ENCODE results near the gene QRICH1.

The QRICH1 gene

GRCh38 chr3:49134471-49135265, 40.8 kb upstream of the QRICH1 start:
- Histone ChIP-seq H3K9me3 (ENCODE audit: insufficient read depth, low read depth, low read length) (peaks cover 2% of the 10 kb centered on the region), H3K36me3 (ENCODE audit: control insufficient read depth in 1 of 2, insufficient read depth in 2 of 2, low read length in 2 of 2) (peaks cover 13 to 18% of the 10 kb centered on the region in 2 experiments), H2BK5ac (ENCODE audit: low read depth, low read length, poor library complexity) (no peak overlapping the region), H2BK12ac (ENCODE audit: low read length) (peak overlapping the region; percentile 15), H2BK120ac (ENCODE audit: insufficient read depth, low read length, poor library complexity) (peak overlapping the region; percentile 18), H4K91ac (ENCODE audit: low read depth, low read length) (peak overlapping the region; percentile 32), H3K4me3 (ENCODE audit: low read depth, low read length) (no peak overlapping the region), H3K79me2 (ENCODE audit: control insufficient read depth, insufficient read depth, low read length, poor library complexity) (peaks cover 11% of the 10 kb centered on the region), H3K4me2 (ENCODE audit: low read length) (no peak overlapping the region), H2AK5ac (ENCODE audit: low read length) (peak overlapping the region; percentile 44), H4K8ac (ENCODE audit: low read depth, low read length) (no peak overlapping the region), H3K23ac (ENCODE audit: low read length) (no peak overlapping the region), H3K14ac (ENCODE audit: low read length) (no peak overlapping the region), H3K27ac (ENCODE audit: low read depth, low read length) (no peak overlapping the region), H4K12ac (ENCODE audit: low read depth, low read length) (no peak overlapping the region), H3K18ac (ENCODE audit: low read length) (no peak overlapping the region), H3K4ac (ENCODE audit: low read depth, low read length) (no peak overlapping the region), H3K27me3 (ENCODE audit: insufficient read depth, low read length) (no peaks in the 10 kb centered on the region), H3K9ac (ENCODE audit: low read length) (no peak overlapping the region), H2AFZ (ENCODE audit: insufficient read depth, low read length, poor library complexity) (no peak overlapping the region), H3K79me1 (ENCODE audit: low read length) (peaks cover 15% of the 10 kb centered on the region), H3K4me1 (ENCODE audit: control insufficient read depth in 1 of 2, insufficient read depth in 2 of 2, low read length in 2 of 2) (peaks cover 10 to 18% of the 10 kb centered on the region in 2 experiments)
- WGBS (ENCODE audit: extremely low coverage, insufficient coverage, insufficient read length) = no CpG with 5 or more reads among the region's 3 CpGs
- DNase-seq = no peak

GRCh38 chr3:49133226-49133951, 39.5 kb upstream of the QRICH1 start:
- peak overlapping the region; percentile 74 for H3K9ac ChIP-seq (ENCODE audit: low read length)
- peak overlapping the region; percentile 95 for H2BK12ac ChIP-seq (ENCODE audit: low read length)
- peak overlapping the region; percentile 88 for H2AFZ ChIP-seq (ENCODE audit: insufficient read depth, low read length, poor library complexity)
- H4K8ac ChIP-seq (ENCODE audit: low read depth, low read length) = peak overlapping the region; percentile 97
- H3K18ac ChIP-seq (ENCODE audit: low read length) = peak overlapping the region; percentile 95
- H4K12ac ChIP-seq (ENCODE audit: low read depth, low read length) = peak overlapping the region; percentile 94
- H3K14ac ChIP-seq (ENCODE audit: low read length) = peak overlapping the region; percentile 98
- peak overlapping the region; percentile 99 for H2BK120ac ChIP-seq (ENCODE audit: insufficient read depth, low read length, poor library complexity)
- peak overlapping the region; percentile 50 for H2AK5ac ChIP-seq (ENCODE audit: low read length)
- peak overlapping the region; percentile 99 for H4K91ac ChIP-seq (ENCODE audit: low read depth, low read length)
- H3K9me3 ChIP-seq (ENCODE audit: insufficient read depth, low read depth, low read length) = no peaks in the 10 kb centered on the region
- peaks cover 10 to 18% of the 10 kb centered on the region in 2 experiments for H3K4me1 ChIP-seq (ENCODE audit: control insufficient read depth in 1 of 2, insufficient read depth in 2 of 2, low read length in 2 of 2)
- H3K4me2 ChIP-seq (ENCODE audit: low read length) = peak overlapping the region; percentile 87
- H3K23ac ChIP-seq (ENCODE audit: low read length) = no peak overlapping the region
- H3K79me2 ChIP-seq (ENCODE audit: control insufficient read depth, insufficient read depth, low read length, poor library complexity) = peaks cover 11% of the 10 kb centered on the region
- peak overlapping the region; percentile 77 for H3K27ac ChIP-seq (ENCODE audit: low read depth, low read length)
- no peaks in the 10 kb centered on the region for H3K27me3 ChIP-seq (ENCODE audit: insufficient read depth, low read length)
- no CpG with 5 or more reads among the region's 30 CpGs for WGBS (ENCODE audit: extremely low coverage, insufficient coverage, insufficient read length)
- peaks cover 26 to 30% of the 10 kb centered on the region in 2 experiments for H3K36me3 ChIP-seq (ENCODE audit: control insufficient read depth in 1 of 2, insufficient read depth in 2 of 2, low read length in 2 of 2)
- H3K79me1 ChIP-seq (ENCODE audit: low read length) = peaks cover 15% of the 10 kb centered on the region
- DNase-seq = peak; percentile 67 to 88
- H3K4me3 ChIP-seq (ENCODE audit: low read depth, low read length) = peak overlapping the region; percentile 75
- H2BK5ac ChIP-seq (ENCODE audit: low read depth, low read length, poor library complexity) = peak overlapping the region; percentile 94
- peak overlapping the region; percentile 90 for H3K4ac ChIP-seq (ENCODE audit: low read depth, low read length)

GRCh38 chr3:49132437-49133225, 38.8 kb upstream of the QRICH1 start, which contains the start of gene LAMB2:
TSS of gene LAMB2 (minus strand) at chr3:49133050. CDS start at chr3:49132867, 183 bp downstream.
- Histone ChIP-seq H3K9me3 (ENCODE audit: insufficient read depth, low read depth, low read length) (no peaks in the 10 kb centered on the region), H4K12ac (ENCODE audit: low read depth, low read length) (peak within 1 kb of the TSS; percentile 94), H3K4me2 (ENCODE audit: low read length) (peak within 1 kb of the TSS; percentile 87), H4K8ac (ENCODE audit: low read depth, low read length) (peak within 1 kb of the TSS; percentile 97), H2BK120ac (ENCODE audit: insufficient read depth, low read length, poor library complexity) (peak within 1 kb of the TSS; percentile 99), H3K23ac (ENCODE audit: low read length) (no peak within 1 kb of the TSS), H3K27me3 (ENCODE audit: insufficient read depth, low read length) (no peaks in the 10 kb centered on the region), H3K9ac (ENCODE audit: low read length) (peak within 1 kb of the TSS; percentile 78), H2AK5ac (ENCODE audit: low read length) (peak within 1 kb of the TSS; percentile 95), H3K36me3 (ENCODE audit: control insufficient read depth in 1 of 2, insufficient read depth in 2 of 2, low read length in 2 of 2) (peaks cover 31 to 35% of the 10 kb centered on the region in 2 experiments), H3K27ac (ENCODE audit: low read depth, low read length) (peak within 1 kb of the TSS; percentile 92), H2AFZ (ENCODE audit: insufficient read depth, low read length, poor library complexity) (peak within 1 kb of the TSS; percentile 88), H2BK5ac (ENCODE audit: low read depth, low read length, poor library complexity) (peak within 1 kb of the TSS; percentile 94), H3K14ac (ENCODE audit: low read length) (peak within 1 kb of the TSS; percentile 98), H3K4me3 (ENCODE audit: low read depth, low read length) (peak within 1 kb of the TSS; percentile 75), H3K79me2 (ENCODE audit: control insufficient read depth, insufficient read depth, low read length, poor library complexity) (peaks cover 11% of the 10 kb centered on the region), H4K91ac (ENCODE audit: low read depth, low read length) (peak within 1 kb of the TSS; percentile 99), H2BK12ac (ENCODE audit: low read length) (peak within 1 kb of the TSS; percentile 95), H3K4ac (ENCODE audit: low read depth, low read length) (peak within 1 kb of the TSS; percentile 90), H3K79me1 (ENCODE audit: low read length) (peaks cover 15% of the 10 kb centered on the region), H3K4me1 (ENCODE audit: control insufficient read depth in 1 of 2, insufficient read depth in 2 of 2, low read length in 2 of 2) (peaks cover 10 to 18% of the 10 kb centered on the region in 2 experiments), H3K18ac (ENCODE audit: low read length) (peak within 1 kb of the TSS; percentile 95)
- peak; percentile 96 for DNase-seq
- no CpG with 5 or more reads among the region's 28 CpGs for WGBS (ENCODE audit: extremely low coverage, insufficient coverage, insufficient read length)

- Histone ChIP-seq H4K8ac (ENCODE audit: low read depth, low read length) (peak overlapping the region; percentile 81), H2BK120ac (ENCODE audit: insufficient read depth, low read length, poor library complexity) (peak overlapping the region; percentile 40), H3K79me2 (ENCODE audit: control insufficient read depth, insufficient read depth, low read length, poor library complexity) (peaks cover 11% of the 10 kb centered on the region), H3K14ac (ENCODE audit: low read length) (peak overlapping the region; percentile 84), H3K79me1 (ENCODE audit: low read length) (peaks cover 15% of the 10 kb centered on the region), H3K4me3 (ENCODE audit: low read depth, low read length) (peak overlapping the region; percentile 75), H2AFZ (ENCODE audit: insufficient read depth, low read length, poor library complexity) (peak overlapping the region; percentile 47), H3K27ac (ENCODE audit: low read depth, low read length) (peak overlapping the region; percentile 92), H3K36me3 (ENCODE audit: control insufficient read depth in 1 of 2, insufficient read depth in 2 of 2, low read length in 2 of 2) (peaks cover 31 to 35% of the 10 kb centered on the region in 2 experiments), H2BK12ac (ENCODE audit: low read length) (peak overlapping the region; percentile 51), H3K4ac (ENCODE audit: low read depth, low read length) (peak overlapping the region; percentile 75), H3K23ac (ENCODE audit: low read length) (no peak overlapping the region), H4K12ac (ENCODE audit: low read depth, low read length) (peak overlapping the region; percentile 44), H3K4me2 (ENCODE audit: low read length) (peak overlapping the region; percentile 87), H2AK5ac (ENCODE audit: low read length) (peak overlapping the region; percentile 95), H3K18ac (ENCODE audit: low read length) (peak overlapping the region; percentile 73), H3K27me3 (ENCODE audit: insufficient read depth, low read length) (no peaks in the 10 kb centered on the region), H2BK5ac (ENCODE audit: low read depth, low read length, poor library complexity) (peak overlapping the region; percentile 63), H3K9ac (ENCODE audit: low read length) (peak overlapping the region; percentile 55), H4K91ac (ENCODE audit: low read depth, low read length) (peak overlapping the region; percentile 84), H3K9me3 (ENCODE audit: insufficient read depth, low read depth, low read length) (no peaks in the 10 kb centered on the region), H3K4me1 (ENCODE audit: control insufficient read depth in 1 of 2, insufficient read depth in 2 of 2, low read length in 2 of 2) (peaks cover 10 to 18% of the 10 kb centered on the region in 2 experiments)
- no peak for DNase-seq
- WGBS (ENCODE audit: extremely low coverage, insufficient coverage, insufficient read length) = no CpG with 5 or more reads among the region's 9 CpGs
Observed at GRCh38 chr3:49132073-49132436, 38.2 kb upstream of the QRICH1 start.
